ENCODE measurements around the gene SKAP1. TPM values are rescaled to one million over a fixed set of nuclear protein-coding genes. Genes with fewer than 3 reads are reported as not detected.

The SKAP1 gene
- polyA plus RNA-seq, 3 donors = 0.13 to 1.0 (median 0.52) TPM

- Mint-ChIP-seq H3K4me1 (no peaks in the 10 kb centered on the region), H3K27me3 (ENCODE audit: low read depth in 3 of 3) (peaks cover 20 to 49% (median 28%) of the 10 kb centered on the region in 3 donors), H3K4me3 (peak overlapping the region in 1 of 2 donors; percentile 15), H3K27ac (no peak overlapping the region), H3K9me3 (no peaks in the 10 kb centered on the region), H3K36me3 (no peaks in the 10 kb centered on the region)
- Histone ChIP-seq H3K79me2 (ENCODE audit: insufficient read depth, low read length) (no peaks in the 10 kb centered on the region), H3K36me3 (replicated peaks in 1 of 2; ENCODE audit: control insufficient read depth in 1 of 2, insufficient read depth in 2 of 2, low read length in 2 of 2) (no peaks in the 10 kb centered on the region), H3K27ac (ENCODE audit: low read depth in 1 of 2, low read length in 2 of 2) (no peak overlapping the region), H3K9ac (ENCODE audit: insufficient read depth, low read length, poor library complexity, severe bottlenecking) (no peak overlapping the region), H3K9me3 (replicated peaks in 1 of 2; ENCODE audit: control insufficient read depth in 1 of 2, insufficient read depth in 1 of 2, low read length in 2 of 2) (no peaks in the 10 kb centered on the region), H3K27me3 (ENCODE audit: control insufficient read depth in 2 of 2, insufficient read depth in 2 of 2, low read length in 2 of 2) (peaks cover 15 to 24% of the 10 kb centered on the region in 2 donors), H2AFZ (ENCODE audit: insufficient read depth, low read depth, low read length, poor library complexity, severe bottlenecking) (no peak overlapping the region), H3K4me1 (ENCODE audit: control insufficient read depth in 1 of 2, insufficient read depth in 2 of 2, low read length in 2 of 2) (no peaks in the 10 kb centered on the region), H3K4me3 (replicated peaks in 1 of 3; ENCODE audit: low read depth in 2 of 3, low read length in 3 of 3) (no peak overlapping the region), H3K4me2 (replicated peaks; ENCODE audit: extremely low read depth, low read length, poor library complexity, severe bottlenecking) (no peak overlapping the region), H4K20me1 (ENCODE audit: insufficient read depth, low read length) (no peaks in the 10 kb centered on the region)
- WGBS (ENCODE audit: insufficient coverage) = 80% methylated on average over 1 of the region's 4 CpGs
- intact Hi-C loops (cut with micrococcal nuclease) = no loop called here
- DNase-seq = no peak
- no peak for TF ChIP-seq CTCF (IDR thresholded peaks at IDR 0.05)
Observed at GRCh38 chr17:48420823-48421222, 9.2 kb downstream of the SKAP1 start.

GRCh38 chr17:48416971-48417370 lies 13.0 kb downstream of the SKAP1 start:
- no peak overlapping the region for H3K27ac Mint-ChIP-seq
- Histone ChIP-seq H2AFZ (ENCODE audit: insufficient read depth, low read depth, low read length, poor library complexity, severe bottlenecking) (no peak overlapping the region), H3K9ac (ENCODE audit: insufficient read depth, low read length, poor library complexity, severe bottlenecking) (no peak overlapping the region), H3K27ac (ENCODE audit: low read depth in 1 of 2, low read length in 2 of 2) (no peak overlapping the region), H3K4me3 (replicated peaks in 1 of 3; ENCODE audit: low read depth in 2 of 3, low read length in 3 of 3) (no peak overlapping the region), H3K4me1 (ENCODE audit: control insufficient read depth in 1 of 2, insufficient read depth in 2 of 2, low read length in 2 of 2) (no peaks in the 10 kb centered on the region), H3K27me3 (ENCODE audit: control insufficient read depth in 2 of 2, insufficient read depth in 2 of 2, low read length in 2 of 2) (peaks cover 29 to 48% of the 10 kb centered on the region in 2 donors), H3K4me2 (replicated peaks; ENCODE audit: extremely low read depth, low read length, poor library complexity, severe bottlenecking) (no peak overlapping the region), H3K79me2 (ENCODE audit: insufficient read depth, low read length) (no peaks in the 10 kb centered on the region), H4K20me1 (ENCODE audit: insufficient read depth, low read length) (no peaks in the 10 kb centered on the region), H3K9me3 (replicated peaks in 1 of 2; ENCODE audit: control insufficient read depth in 1 of 2, insufficient read depth in 1 of 2, low read length in 2 of 2) (no peaks in the 10 kb centered on the region), H3K36me3 (replicated peaks in 1 of 2; ENCODE audit: control insufficient read depth in 1 of 2, insufficient read depth in 2 of 2, low read length in 2 of 2) (no peaks in the 10 kb centered on the region)
- no peak for TF ChIP-seq CTCF (IDR thresholded peaks at IDR 0.05)
- peaks cover 27 to 50% (median 33%) of the 10 kb centered on the region in 3 donors for H3K27me3 Mint-ChIP-seq (ENCODE audit: low read depth in 3 of 3)
- intact Hi-C loops (cut with micrococcal nuclease) = no loop called here
- H3K9me3 Mint-ChIP-seq = no peaks in the 10 kb centered on the region
- DNase-seq = no peak
- no peaks in the 10 kb centered on the region for H3K36me3 Mint-ChIP-seq
- no peaks in the 10 kb centered on the region for H3K4me1 Mint-ChIP-seq
- no CpG with 5 or more reads among the region's 3 CpGs for WGBS (ENCODE audit: insufficient coverage)
- H3K4me3 Mint-ChIP-seq = no peak overlapping the region
